VCaP (cell line): ENCODE data around the gene MYRFL.

Source experiments
- H3K27ac ChIP-seq: fragments of 450-650 bp; 2 replicates; pipeline ENCODE4 v1.5.1; 2017
- TF ChIP-seq, protein P1 (sequence below): fragments of 450-650 bp; conservative IDR thresholded peaks from 2 replicates; pipeline ENCODE4 v1.5.1; 2017; ENCODE audit warnings: mild to moderate bottlenecking, moderate library complexity

MYRFL gene

DNA sequence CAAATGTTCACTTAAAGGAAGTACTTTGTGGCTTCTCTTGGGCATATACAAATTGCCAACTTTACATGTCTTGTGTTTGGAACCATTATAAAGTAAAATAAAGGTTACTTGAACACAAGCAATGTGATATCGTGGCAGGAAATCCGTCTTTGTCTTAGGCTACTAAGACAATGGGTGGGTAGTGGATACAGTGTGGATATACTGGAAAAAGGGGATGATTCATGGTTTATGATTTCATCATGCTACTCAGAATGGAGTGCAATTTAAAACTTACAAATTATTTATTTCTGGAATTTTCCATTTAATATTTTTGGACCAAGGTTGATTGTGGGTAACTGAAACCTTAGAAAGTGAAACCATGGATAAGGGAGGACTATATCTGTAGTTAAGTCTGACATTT lies 48.4 kb downstream of the MYRFL start:
- TF ChIP-seq, protein P1, sequence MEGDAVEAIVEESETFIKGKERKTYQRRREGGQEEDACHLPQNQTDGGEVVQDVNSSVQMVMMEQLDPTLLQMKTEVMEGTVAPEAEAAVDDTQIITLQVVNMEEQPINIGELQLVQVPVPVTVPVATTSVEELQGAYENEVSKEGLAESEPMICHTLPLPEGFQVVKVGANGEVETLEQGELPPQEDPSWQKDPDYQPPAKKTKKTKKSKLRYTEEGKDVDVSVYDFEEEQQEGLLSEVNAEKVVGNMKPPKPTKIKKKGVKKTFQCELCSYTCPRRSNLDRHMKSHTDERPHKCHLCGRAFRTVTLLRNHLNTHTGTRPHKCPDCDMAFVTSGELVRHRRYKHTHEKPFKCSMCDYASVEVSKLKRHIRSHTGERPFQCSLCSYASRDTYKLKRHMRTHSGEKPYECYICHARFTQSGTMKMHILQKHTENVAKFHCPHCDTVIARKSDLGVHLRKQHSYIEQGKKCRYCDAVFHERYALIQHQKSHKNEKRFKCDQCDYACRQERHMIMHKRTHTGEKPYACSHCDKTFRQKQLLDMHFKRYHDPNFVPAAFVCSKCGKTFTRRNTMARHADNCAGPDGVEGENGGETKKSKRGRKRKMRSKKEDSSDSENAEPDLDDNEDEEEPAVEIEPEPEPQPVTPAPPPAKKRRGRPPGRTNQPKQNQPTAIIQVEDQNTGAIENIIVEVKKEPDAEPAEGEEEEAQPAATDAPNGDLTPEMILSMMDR: no peak
- no peak overlapping the region for H3K27ac ChIP-seq

DNA sequence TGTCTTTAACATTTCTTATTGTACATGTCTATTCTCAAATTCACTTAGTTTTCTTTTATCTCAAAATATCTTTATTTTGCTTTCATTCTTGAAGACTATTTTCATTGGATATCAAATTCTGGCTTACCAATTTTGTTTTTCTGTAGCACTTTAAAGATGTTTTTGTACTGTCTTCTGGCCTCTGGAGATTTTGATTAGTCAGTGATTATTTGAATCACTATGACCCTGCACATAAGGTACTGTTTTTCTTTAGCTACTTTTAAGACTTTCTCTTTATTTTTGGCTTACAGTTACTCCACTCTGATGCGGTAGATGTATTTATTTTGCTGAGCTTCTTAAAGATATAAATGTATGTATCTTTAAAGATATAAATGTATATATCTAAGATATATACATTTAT lies 49.6 kb downstream of the MYRFL start:
- TF ChIP-seq, protein P1: no peak
- H3K27ac ChIP-seq: no peak overlapping the region

DNA sequence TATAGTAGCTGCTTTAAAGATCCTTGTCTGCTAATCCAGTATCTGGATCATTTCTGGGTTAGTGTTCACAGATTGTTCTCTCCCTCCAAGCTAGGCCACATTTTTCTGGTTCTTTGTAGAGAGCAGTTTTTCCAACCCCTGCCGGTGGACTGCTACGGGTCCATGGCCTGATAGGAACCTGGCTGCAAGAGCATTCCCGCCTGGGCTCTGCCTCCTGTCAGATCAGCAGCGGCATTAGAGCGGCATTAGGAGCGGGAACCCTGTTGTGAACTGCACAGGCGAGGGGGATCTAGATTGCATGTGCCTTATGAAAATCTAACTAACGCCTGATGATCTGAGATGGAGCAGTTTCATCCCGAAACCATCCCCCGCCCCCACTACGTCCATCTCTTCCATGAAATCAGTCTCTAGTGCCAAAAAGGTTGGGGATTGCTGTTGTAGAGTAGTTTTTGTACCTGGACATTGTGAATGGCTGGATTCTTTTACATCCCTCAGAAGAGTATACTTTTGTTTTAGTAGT lies 50.4 kb downstream of the MYRFL start:
- TF ChIP-seq, protein P1: no peak
- no peak overlapping the region for H3K27ac ChIP-seq

DNA sequence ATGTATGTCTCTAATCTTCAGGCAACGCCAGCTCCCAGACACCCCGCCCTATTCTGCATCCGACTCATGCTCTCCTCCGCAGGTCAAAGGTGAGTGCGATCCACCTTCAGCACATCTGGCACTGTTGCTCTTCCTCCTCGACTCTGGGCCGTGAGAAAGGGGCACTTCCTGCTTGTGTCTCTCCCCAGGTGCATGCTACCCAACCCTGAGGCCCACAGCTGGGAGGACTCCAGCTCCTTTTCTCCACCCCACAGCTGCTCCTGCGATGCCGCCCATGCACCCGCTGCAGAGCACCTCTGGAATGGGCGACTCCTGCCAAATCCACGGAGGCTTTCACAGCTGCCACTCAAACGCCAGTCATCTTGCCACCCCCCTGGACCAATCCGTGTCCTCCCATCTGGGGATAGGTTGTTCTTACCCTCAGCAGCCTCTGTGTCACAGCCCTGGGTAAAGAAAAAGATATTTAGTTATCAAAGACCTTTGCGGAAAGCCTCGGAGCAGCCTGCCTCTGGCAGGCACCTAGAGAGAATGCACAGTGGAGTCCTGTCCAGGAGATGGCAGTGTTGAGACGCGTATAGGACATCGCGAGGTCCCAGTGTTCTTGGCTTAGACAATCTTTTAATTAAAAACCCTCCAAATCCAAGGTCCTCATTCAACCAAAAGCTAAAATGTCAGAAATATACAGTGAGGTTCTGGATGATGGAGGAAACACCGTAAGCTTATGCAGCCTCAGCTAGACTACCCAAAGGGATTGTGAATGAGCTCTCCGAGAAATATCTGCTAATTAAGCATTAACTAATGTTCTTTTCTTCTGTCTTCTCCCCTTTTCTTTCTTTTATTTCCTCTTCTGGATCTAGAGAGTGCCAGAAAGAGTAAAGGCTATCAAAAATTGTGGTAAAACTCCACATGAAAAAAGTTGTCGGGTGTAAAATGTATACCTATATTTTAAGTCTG lies 54.3 kb downstream of the MYRFL start:
- H3K27ac ChIP-seq: peak overlapping the region; percentile 28; the same call in 1 of the 2 replicates

DNA sequence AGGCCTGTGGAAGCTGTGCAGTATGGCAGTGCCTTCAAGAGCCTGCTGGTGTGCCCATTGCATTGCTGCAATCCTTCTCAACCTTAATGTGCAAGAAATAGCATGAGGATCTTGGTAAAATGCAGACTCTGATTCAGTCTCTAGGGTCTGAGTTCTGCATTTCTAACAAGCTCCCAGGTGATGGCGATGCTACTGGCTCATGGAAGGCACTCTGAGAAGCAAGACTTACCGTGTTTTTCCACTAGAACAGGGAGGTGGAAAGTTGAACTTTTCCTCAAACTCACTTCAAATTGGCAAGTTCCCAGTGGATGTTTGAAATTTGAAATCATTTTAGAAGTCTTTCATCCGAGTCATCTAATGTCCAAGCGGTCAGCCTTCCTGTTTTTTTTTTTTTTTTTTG lies 55.5 kb downstream of the MYRFL start:
- no peak overlapping the region for H3K27ac ChIP-seq
- TF ChIP-seq, protein P1: peak; percentile 40

More for the DNA sequence above, 54.3 kb downstream of the MYRFL start:
- TF ChIP-seq, protein P1: peak; percentile 93

DNA sequence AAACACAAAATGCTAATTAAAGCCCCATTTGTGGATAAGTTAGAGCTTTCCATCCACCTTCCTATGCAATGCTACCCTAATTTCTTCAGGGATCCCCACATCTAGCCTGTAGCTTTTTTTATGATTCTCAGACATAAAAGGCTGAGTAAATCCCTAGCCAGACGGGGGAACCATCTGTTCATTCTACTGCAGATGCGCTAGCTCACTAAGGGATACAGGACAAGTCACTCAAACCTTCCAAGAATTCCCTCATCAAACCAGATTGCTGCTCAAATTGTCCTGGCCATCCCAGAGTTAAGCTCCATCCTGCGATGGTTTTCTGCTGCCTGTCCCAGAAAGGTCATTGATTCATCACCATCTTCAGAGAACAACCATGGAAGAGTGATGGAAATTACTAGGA lies 56.7 kb downstream of the MYRFL start:
- H3K27ac ChIP-seq: no peak overlapping the region
- TF ChIP-seq, protein P1: no peak

DNA sequence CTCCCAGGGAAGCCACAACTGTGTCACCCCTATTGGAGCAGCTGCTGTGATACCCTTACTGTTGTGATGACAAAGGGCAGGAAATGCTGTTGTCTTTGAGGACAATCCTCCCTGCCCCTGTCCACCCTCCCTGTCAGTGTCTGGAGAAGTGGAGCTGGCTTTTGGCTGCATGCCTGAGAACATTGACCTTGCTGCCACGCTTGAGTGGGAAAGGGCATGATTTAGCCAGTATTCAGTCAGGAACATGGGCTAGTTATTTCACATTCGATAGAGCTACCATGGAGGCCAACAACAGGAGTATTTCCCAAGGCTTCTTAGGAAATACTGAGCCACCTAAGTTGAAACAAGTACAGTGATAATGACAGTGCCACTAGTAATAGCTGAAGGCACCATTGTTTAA lies 59.4 kb downstream of the MYRFL start:
- TF ChIP-seq, protein P1: no peak
- 0 out of 2 replicates have a peak overlapping the region, but pooled peaks have one; percentile 14 for H3K27ac ChIP-seq
